HepG2 (cell line): ENCODE data around the gene FBXO39. TPM values are rescaled to one million over a fixed set of nuclear protein-coding genes. Genes with fewer than 3 reads are reported as not detected.

Source experiments
- ATAC-seq: fragments of 200-7000 bp; cut with Tn5 transposase; 3 replicates; pipeline ENCODE4 v1.9.1; 2020; ENCODE audit warnings: mild to moderate bottlenecking, moderate library complexity
- BruUV-seq: library from RNA; stranded (reverse); fragments of 400-500 nt; replicated peaks from 2 replicates; lab custom pipeline; 2021; lab: Mats Ljungman, UMichigan
- CTCF ChIA-PET: fragments of 300-600 bp; formaldehyde crosslinking; extraction: SDS; loops from one replicate; lab custom pipeline; 2021; ENCODE audit warnings: low total read pairs, inconsistent platforms, low intra/inter-chr PET ratio; lab: Yijun Ruan, JAX
- POLR2A ChIA-PET: fragments of 350-600 bp; sonication (Branson Sonifier 250); formaldehyde crosslinking; loops from one replicate; lab custom pipeline; 2020; ENCODE audit warnings: antibody characterized with exemption, inconsistent platforms; lab: Yijun Ruan, JAX
- DNase-seq: peaks from one replicate; pipeline ENCODE4 v3.0.0-alpha.2; 2015; ENCODE audit warnings: low spot score
- FAIRE-seq: peaks from 3 replicates; lab custom pipeline; 2011; peaks lifted over from hg19 to GRCh38; lab: Jason Lieb, UNC
- H2AFZ ChIP-seq: one replicate; pipeline ENCODE4 v1.6.1; 2011; ENCODE audit warnings: low read length, inconsistent platforms
- H3K27ac ChIP-seq: fragments of 300-600 bp; 3 replicates; pipeline ENCODE4 v1.8.0; 2011; ENCODE audit warnings: mixed run types, mild to moderate bottlenecking, mixed read lengths, low read length, inconsistent platforms; ENCODE audit not compliant: insufficient read depth; ENCODE audit errors: extremely low read length
- H3K27me3 ChIP-seq, 2 experiments: fragments of 200-600 bp in 1 of 2; 2 replicates in 1 of 2; 3 replicates in 1 of 2; pipeline versions ENCODE4 v1.6.0 to v1.8.0; 2011; ENCODE audit warnings: low read length in 2 of 2, mild to moderate bottlenecking in 2 of 2, moderate library complexity in 2 of 2, inconsistent platforms in 1 of 2; ENCODE audit not compliant: insufficient read depth in 2 of 2, control insufficient read depth in 1 of 2
- H3K36me3 ChIP-seq, 2 experiments: fragments of 200-600 bp in 1 of 2; replicated peaks in 1 of 2; 2 replicates in 1 of 2; 3 replicates in 1 of 2; pipeline versions ENCODE4 v1.5.1 to v1.8.0; 2011; ENCODE audit warnings: low read length in 2 of 2, inconsistent platforms in 1 of 2; ENCODE audit not compliant: insufficient read depth in 2 of 2, control insufficient read depth in 1 of 2
- H3K4me1 ChIP-seq: 2 replicates; pipeline ENCODE4 v1.5.1; 2012; ENCODE audit warnings: low read length, inconsistent platforms; ENCODE audit not compliant: insufficient read depth
- H3K4me2 ChIP-seq: 2 replicates; pipeline ENCODE4 v1.6.0; 2011; ENCODE audit warnings: low read depth, low read length, inconsistent platforms
- H3K4me3 ChIP-seq, 3 experiments: fragments of 200-600 bp in 1 of 3; sonication (generic), shearing (Covaris generic) in 1 of 3; replicated peaks in 1 of 3; 2 replicates each; pipeline ENCODE4 v1.5.1; 2011 to 2016; ENCODE audit warnings: low read length in 3 of 3, inconsistent platforms in 2 of 3, low read depth in 2 of 3, mild to moderate bottlenecking in 2 of 3, control low read depth in 1 of 3, mixed read lengths in 1 of 3; ENCODE audit not compliant: insufficient read depth in 1 of 3
- H3K79me2 ChIP-seq: one replicate; pipeline ENCODE4 v1.6.1; 2011; ENCODE audit warnings: low read length, inconsistent platforms; ENCODE audit not compliant: insufficient read depth
- H3K9ac ChIP-seq: 2 replicates; pipeline ENCODE4 v1.6.0; 2011; ENCODE audit warnings: mild to moderate bottlenecking, low read depth, low read length, inconsistent platforms; ENCODE audit not compliant: insufficient read depth
- H3K9me3 ChIP-seq: 2 replicates; pipeline ENCODE4 v1.5.1; 2012; ENCODE audit warnings: mild to moderate bottlenecking, low read length
- H4K20me1 ChIP-seq: 2 replicates; pipeline ENCODE4 v1.6.0; 2011; ENCODE audit warnings: inconsistent platforms, mild to moderate bottlenecking, low read length, moderate library complexity; ENCODE audit not compliant: insufficient read depth
- CHD4 ChIP-seq: fragments of 200-600 bp; sonication (generic); IDR thresholded peaks from 2 replicates; pipeline ENCODE4 v1.7.0; 2017; ENCODE audit warnings: mild to moderate bottlenecking, low read length, borderline replicate concordance
- CREB1 ChIP-seq, 2 experiments: fragments of 450-650 bp in 1 of 2; IDR thresholded peaks; 2 replicates each; pipeline ENCODE4 v1.6.1; 2016 to 2017; ENCODE audit warnings: control low read depth in 1 of 2, mild to moderate bottlenecking in 1 of 2, missing compliant biosample characterization in 1 of 2, missing genetic modification characterization in 1 of 2
- GABPB1 ChIP-seq: IDR thresholded peaks from 2 replicates; pipeline ENCODE4 v1.6.1; 2016; ENCODE audit warnings: mild to moderate bottlenecking, missing genetic modification reagents, moderate library complexity, missing compliant biosample characterization
- GRHL1 ChIP-seq: sonication (generic); formaldehyde crosslinking; conservative IDR thresholded peaks from 2 replicates; pipeline ENCODE4 v1.8.0; 2022; ENCODE audit warnings: missing genetic modification reagents
- KDM1A ChIP-seq: IDR thresholded peaks from 2 replicates; pipeline ENCODE4 v1.6.1; 2016; ENCODE audit warnings: missing compliant biosample characterization
- KDM6A ChIP-seq: IDR thresholded peaks from 2 replicates; pipeline ENCODE4 v1.6.1; 2016; ENCODE audit warnings: low read depth
- PATZ1 ChIP-seq: sonication (generic); formaldehyde crosslinking; IDR thresholded peaks from 2 replicates; pipeline ENCODE4 v1.4.0; 2020; ENCODE audit warnings: missing genetic modification reagents
- PREB ChIP-seq: sonication (generic); formaldehyde crosslinking; IDR thresholded peaks from 2 replicates; pipeline ENCODE4 v1.4.0; 2020; ENCODE audit warnings: missing genetic modification reagents
- SOX6 ChIP-seq, 2 experiments: fragments of 450-650 bp in 1 of 2; sonication (generic) in 1 of 2; formaldehyde crosslinking in 1 of 2; IDR thresholded peaks; 2 replicates each; pipeline versions ENCODE4 v1.4.0 to v1.6.1; 2017 to 2020; ENCODE audit warnings: antibody characterized with exemption in 1 of 2, mild to moderate bottlenecking in 1 of 2, missing genetic modification reagents in 1 of 2
- ZMYM3 ChIP-seq: sonication (generic); formaldehyde crosslinking; IDR thresholded peaks from 2 replicates; pipeline ENCODE4 v1.5.1; 2020; ENCODE audit warnings: mild to moderate bottlenecking, missing genetic modification reagents
- ZNF296 ChIP-seq: sonication (generic); formaldehyde crosslinking; conservative IDR thresholded peaks from 2 replicates; pipeline ENCODE4 v1.5.0; 2020; ENCODE audit warnings: mild to moderate bottlenecking, missing genetic modification reagents
- ZNF556 ChIP-seq: sonication (generic); formaldehyde crosslinking; IDR thresholded peaks from 2 replicates; pipeline ENCODE4 v1.4.0; 2020; ENCODE audit warnings: mild to moderate bottlenecking, missing genetic modification reagents, borderline replicate concordance
- ZNF687 ChIP-seq: sonication (generic); formaldehyde crosslinking; IDR thresholded peaks from 2 replicates; pipeline ENCODE4 v1.5.1; 2020; ENCODE audit warnings: mild to moderate bottlenecking, missing genetic modification reagents, moderate library complexity
- ZNF768 ChIP-seq: sonication (generic); formaldehyde crosslinking; IDR thresholded peaks from 2 replicates; pipeline ENCODE4 v1.4.0; 2020; ENCODE audit warnings: missing genetic modification reagents
- WGBS: methylation state at CpG from one replicate; pipeline ENCODE4 v1.1.6; 2017; ENCODE audit warnings: low lambda C conversion rate; 5-methylcytosine and 5-hydroxymethylcytosine counted together
- in situ Hi-C: cut with HindIII; loops from 2 replicates; pipeline ENCODE4 v1.10.0; 2017; ENCODE audit warnings: low pct_unique_long_range_greater_than_20kb; ENCODE audit not compliant: extremely low pct_ligation_motif_present
- intact Hi-C: fragments of 100-400 bp; cut with micrococcal nuclease; formaldehyde crosslinking; loops from one replicate; pipeline ENCODE4 v1.10.0; 2022; ENCODE audit not compliant: unreplicated experiment
- polyA plus RNA-seq, 8 experiments: library from polyadenylated mRNA; depleted of rRNA in 3 of 8; stranded (reverse) in 7 of 8; unstranded in 1 of 8; fragments of >200 nt; fragmentation: Illumina TruSeq in 4 of 8; extraction: Trizol in 4 of 8; gene quantifications; 2 replicates each; pipeline versions ENCODE4 v1.2.1 to v1.2.3, GENCODE V29; 2011 to 2016; ENCODE audit warnings: low read depth in 4 of 8, missing spikeins in 1 of 8, mixed read lengths in 1 of 8; ENCODE audit not compliant: insufficient read depth in 1 of 8
- total RNA-seq, 5 experiments: library from RNA; depleted of rRNA; stranded (reverse); fragments of >200 nt; fragmentation: Illumina TruSeq; extraction: Trizol; gene quantifications; 2 replicates each; pipeline ENCODE4 v1.2.3, GENCODE V29; 2016; ENCODE audit warnings: low read depth in 1 of 5

FBXO39 gene
- total and polyA plus RNA-seq, 2 of the 13 experiments (the other 11 are each of a cell fraction or from before 2014, with no cell fraction given): 0.09 TPM; not detected in 1

- H3K36me3 ChIP-seq: no peaks in the 10 kb centered on the region
- H3K4me1 ChIP-seq: peaks cover 54% of the 10 kb centered on the region
- peak overlapping the region; percentile 78 for H3K27ac ChIP-seq
- no peaks in the 10 kb centered on the region for H3K27me3 ChIP-seq
- FAIRE-seq: no peak
- no peak overlapping the region for H2AFZ ChIP-seq
- H4K20me1 ChIP-seq: no peaks in the 10 kb centered on the region
- ATAC-seq: no peak
- intact Hi-C loops: loop anchor here (10.0 kb wide), 1 partner anchor 82 kb away; the partner anchor contains the start of gene SLC13A5
- H3K4me3 ChIP-seq: peak overlapping the region in 2 of 3 experiments; percentile 42 to 52; a peak in 2 of 6 replicates
- H3K79me2 ChIP-seq: no peaks in the 10 kb centered on the region
- H3K4me2 ChIP-seq: peak overlapping the region; percentile 81
- BruUV-seq: no TSS peak
- WGBS: 8% methylated on average over 2 of the region's 2 CpGs
- DNase-seq: no peak
- CTCF ChIA-PET: no interaction called here
- H3K9ac ChIP-seq: 0 out of 2 replicates have a peak overlapping the region, but pooled peaks have one; percentile 52
- H3K9me3 ChIP-seq: no peaks in the 10 kb centered on the region
- POLR2A ChIA-PET: interaction anchor here (0.9 to 2.4 kb wide), 6 partner anchors 10 to 121 kb away, joined by 3 to 22 read pairs (median 8); partner anchors contain the start of gene SLC13A5
- in situ Hi-C loops: no loop called here
- TF ChIP-seq PREB (no peak), CHD4 (0 out of 2 replicates have a peak, but pooled peaks have one; percentile 62), KDM1A (CRISPR knock-in tag) (peak; percentile 57; the same call in 1 of the 2 replicates), KDM6A (CRISPR knock-in tag) (no peak), CREB1 (IDR thresholded peaks at IDR 0.05) (peak; percentile 11; the same call in 1 of the 2 replicates), CREB1 (CRISPR knock-in tag; IDR thresholded peaks at IDR 0.05) (no peak), SOX6 (IDR thresholded peaks at IDR 0.05) (no peak), SOX6 (CRISPR knock-in tag; IDR thresholded peaks at IDR 0.05) (no peak), ZNF556 (CRISPR knock-in tag) (no peak), GRHL1 (no peak), ZNF687 (CRISPR knock-in tag) (no peak), ZNF296 (no peak), PATZ1 (CRISPR knock-in tag) (no peak), ZNF768 (CRISPR knock-in tag) (peak; percentile 91; the same call in 1 of the 2 replicates), GABPB1 (no peak), ZMYM3 (peak; percentile 81)
Observed at GRCh38 chr17:6796887-6797490, 21.0 kb downstream of the FBXO39 start.
